H9 (cell line): ENCODE data around the gene EHBP1. TPM values are rescaled to one million over a fixed set of nuclear protein-coding genes. Genes with fewer than 3 reads are reported as not detected.

ENCODE experiments used
- DNase-seq: peaks from one replicate; pipeline ENCODE4 v3.0.0-alpha.2; 2017
- H2AFZ ChIP-seq: one replicate; pipeline ENCODE4 v1.6.1; 2013; ENCODE audit warnings: mild to moderate bottlenecking, low read length, control low read depth, moderate library complexity
- H2AK5ac ChIP-seq: 2 replicates; pipeline ENCODE4 v1.6.1; 2013; ENCODE audit warnings: low read length, control low read depth, mixed read lengths; ENCODE audit not compliant: insufficient read length
- H2BK120ac ChIP-seq: one replicate; pipeline ENCODE4 v1.6.1; 2013; ENCODE audit warnings: low read depth, mild to moderate bottlenecking, low read length, control low read depth, inconsistent platforms; ENCODE audit not compliant: poor library complexity, severe bottlenecking
- H2BK12ac ChIP-seq: 2 replicates; pipeline ENCODE4 v1.6.1; 2013; ENCODE audit warnings: low read length, control low read depth, mixed read lengths, low read depth; ENCODE audit not compliant: insufficient read length
- H2BK15ac ChIP-seq: 2 replicates; pipeline ENCODE4 v1.6.1; 2013; ENCODE audit warnings: low read depth, low read length, control low read depth
- H2BK20ac ChIP-seq: one replicate; pipeline ENCODE4 v1.6.1; 2013; ENCODE audit warnings: low read depth, mild to moderate bottlenecking, low read length, control low read depth, inconsistent platforms; ENCODE audit not compliant: poor library complexity, severe bottlenecking
- H2BK5ac ChIP-seq: 2 replicates; pipeline ENCODE4 v1.6.1; 2013; ENCODE audit warnings: low read length, control low read depth, mixed read lengths; ENCODE audit not compliant: insufficient read length
- H3K14ac ChIP-seq: 2 replicates; pipeline ENCODE4 v1.6.1; 2013; ENCODE audit warnings: low read length, control low read depth; ENCODE audit not compliant: insufficient read depth
- H3K18ac ChIP-seq: 2 replicates; pipeline ENCODE4 v1.6.1; 2013; ENCODE audit warnings: low read depth, mild to moderate bottlenecking, mixed read lengths, low read length, control low read depth; ENCODE audit not compliant: insufficient read length
- H3K23ac ChIP-seq: 2 replicates; pipeline ENCODE4 v1.6.1; 2013; ENCODE audit warnings: low read length, control low read depth, mixed read lengths, low read depth; ENCODE audit not compliant: insufficient read length
- H3K23me2 ChIP-seq: 2 replicates; pipeline ENCODE4 v1.6.1; 2013; ENCODE audit warnings: low read depth, mild to moderate bottlenecking, mixed read lengths, low read length, control low read depth; ENCODE audit not compliant: insufficient read length, poor library complexity, severe bottlenecking
- H3K27ac ChIP-seq: 2 replicates; pipeline ENCODE4 v1.5.1; 2013; ENCODE audit warnings: low read length, control low read depth, mixed read lengths, low read depth; ENCODE audit not compliant: insufficient read length
- H3K27me3 ChIP-seq: 2 replicates; pipeline ENCODE4 v1.6.1; 2013; ENCODE audit warnings: low read length, control low read depth, inconsistent platforms; ENCODE audit not compliant: insufficient read depth
- H3K4ac ChIP-seq: 2 replicates; pipeline ENCODE4 v1.6.1; 2013; ENCODE audit warnings: low read depth, mild to moderate bottlenecking, control low read depth, inconsistent platforms, low read length, moderate library complexity
- H3K4me1 ChIP-seq: 2 replicates; pipeline ENCODE4 v1.6.1; 2013; ENCODE audit warnings: low read length, control low read depth, inconsistent platforms; ENCODE audit not compliant: insufficient read depth
- H3K4me2 ChIP-seq: 2 replicates; pipeline ENCODE4 v1.6.1; 2013; ENCODE audit warnings: low read length, control low read depth, mixed read lengths; ENCODE audit not compliant: insufficient read length, insufficient read depth
- H3K56ac ChIP-seq: 2 replicates; pipeline ENCODE4 v1.6.1; 2013; ENCODE audit warnings: low read depth, mild to moderate bottlenecking, mixed read lengths, low read length, control low read depth; ENCODE audit not compliant: insufficient read length
- H3K79me1 ChIP-seq: 2 replicates; pipeline ENCODE4 v1.6.1; 2013; ENCODE audit warnings: low read depth, mild to moderate bottlenecking, moderate library complexity, low read length, control low read depth, inconsistent platforms; ENCODE audit not compliant: insufficient read depth, poor library complexity, severe bottlenecking
- H3K79me2 ChIP-seq: 2 replicates; pipeline ENCODE4 v1.6.1; 2013; ENCODE audit warnings: low read length, control low read depth, inconsistent platforms; ENCODE audit not compliant: insufficient read depth
- H3K9ac ChIP-seq: 2 replicates; pipeline ENCODE4 v1.6.1; 2013; ENCODE audit warnings: low read length, control low read depth, mixed read lengths; ENCODE audit not compliant: insufficient read length; ENCODE audit errors: extremely low read depth
- H3K9me3 ChIP-seq: one replicate; pipeline ENCODE4 v1.6.1; 2013; ENCODE audit warnings: low read depth, low read length, inconsistent platforms; ENCODE audit not compliant: control insufficient read depth
- H3T11ph ChIP-seq: one replicate; pipeline ENCODE4 v1.6.1; 2013; ENCODE audit warnings: mild to moderate bottlenecking, low read length, control low read depth, inconsistent platforms
- H4K20me1 ChIP-seq: one replicate; pipeline ENCODE4 v1.6.1; 2013; ENCODE audit not compliant: control insufficient read depth, insufficient read length, insufficient read depth
- H4K5ac ChIP-seq: 2 replicates; pipeline ENCODE4 v1.6.1; 2013; ENCODE audit warnings: low read depth, mild to moderate bottlenecking, mixed read lengths, low read length, control low read depth; ENCODE audit not compliant: insufficient read length
- H4K8ac ChIP-seq: replicated peaks from 2 replicates; pipeline ENCODE4 v1.6.1; 2013; ENCODE audit warnings: low read length, control low read depth, mixed read lengths, low read depth; ENCODE audit not compliant: insufficient read length
- H4K91ac ChIP-seq: 2 replicates; pipeline ENCODE4 v1.6.1; 2013; ENCODE audit warnings: low read depth, mild to moderate bottlenecking, moderate library complexity, mixed read lengths, low read length, control low read depth; ENCODE audit not compliant: insufficient read length
- H3K27ac Mint-ChIP-seq, 3 experiments: 2 replicates in 2 of 3; 3 replicates in 1 of 3; pipeline ENCODE4 v1.8.0; 2020 to 2021; ENCODE audit warnings: mixed read lengths in 3 of 3, mild to moderate bottlenecking in 1 of 3, moderate library complexity in 1 of 3
- H3K27me3 Mint-ChIP-seq: 2 replicates; pipeline ENCODE4 v1.8.0; 2021; ENCODE audit warnings: low read depth, mild to moderate bottlenecking, moderate library complexity, mixed read lengths
- H3K36me3 Mint-ChIP-seq, 3 experiments: 2 replicates in 2 of 3; 3 replicates in 1 of 3; pipeline ENCODE4 v1.8.0; 2020 to 2021; ENCODE audit warnings: low read depth in 3 of 3, mixed read lengths in 3 of 3; ENCODE audit not compliant: insufficient read depth in 1 of 3
- H3K4me1 Mint-ChIP-seq, 2 experiments: 2 replicates each; pipeline ENCODE4 v1.8.0; 2020; ENCODE audit warnings: mixed read lengths in 2 of 2
- H3K4me3 Mint-ChIP-seq, 2 experiments: 2 replicates in 1 of 2; 3 replicates in 1 of 2; pipeline ENCODE4 v1.8.0; 2020 to 2021; ENCODE audit warnings: mild to moderate bottlenecking in 2 of 2, mixed read lengths in 2 of 2, moderate library complexity in 1 of 2
- H3K9me3 Mint-ChIP-seq, 2 experiments: 2 replicates in 1 of 2; 3 replicates in 1 of 2; pipeline ENCODE4 v1.8.0; 2020; ENCODE audit warnings: mild to moderate bottlenecking in 2 of 2, mixed read lengths in 2 of 2, moderate library complexity in 1 of 2
- WGBS: extraction: QIAGEN DNeasy Blood & Tissue Kit; methylation state at CpG from one replicate; pipeline ENCODE4 v1.1.7; 2013; ENCODE audit warnings: missing lambda C conversion rate, low lambda C conversion rate, mixed read lengths; ENCODE audit not compliant: insufficient read length; ENCODE audit errors: extremely low coverage; 5-methylcytosine and 5-hydroxymethylcytosine counted together
- total RNA-seq: library from RNA; stranded (reverse); gene quantifications from 2 replicates; pipeline ENCODE4 v1.2.1, GENCODE V29; 2021
- TF ChIP-seq, protein P1 (sequence below): fragments of 200-600 bp; sonication (generic); conservative IDR thresholded peaks from 3 replicates; pipeline ENCODE4 v1.8.0; 2021; ENCODE audit warnings: antibody characterized with exemption, mild to moderate bottlenecking

Gene EHBP1
- total RNA-seq, 1 experiment from 2014 or later = 35.6 TPM

DNA sequence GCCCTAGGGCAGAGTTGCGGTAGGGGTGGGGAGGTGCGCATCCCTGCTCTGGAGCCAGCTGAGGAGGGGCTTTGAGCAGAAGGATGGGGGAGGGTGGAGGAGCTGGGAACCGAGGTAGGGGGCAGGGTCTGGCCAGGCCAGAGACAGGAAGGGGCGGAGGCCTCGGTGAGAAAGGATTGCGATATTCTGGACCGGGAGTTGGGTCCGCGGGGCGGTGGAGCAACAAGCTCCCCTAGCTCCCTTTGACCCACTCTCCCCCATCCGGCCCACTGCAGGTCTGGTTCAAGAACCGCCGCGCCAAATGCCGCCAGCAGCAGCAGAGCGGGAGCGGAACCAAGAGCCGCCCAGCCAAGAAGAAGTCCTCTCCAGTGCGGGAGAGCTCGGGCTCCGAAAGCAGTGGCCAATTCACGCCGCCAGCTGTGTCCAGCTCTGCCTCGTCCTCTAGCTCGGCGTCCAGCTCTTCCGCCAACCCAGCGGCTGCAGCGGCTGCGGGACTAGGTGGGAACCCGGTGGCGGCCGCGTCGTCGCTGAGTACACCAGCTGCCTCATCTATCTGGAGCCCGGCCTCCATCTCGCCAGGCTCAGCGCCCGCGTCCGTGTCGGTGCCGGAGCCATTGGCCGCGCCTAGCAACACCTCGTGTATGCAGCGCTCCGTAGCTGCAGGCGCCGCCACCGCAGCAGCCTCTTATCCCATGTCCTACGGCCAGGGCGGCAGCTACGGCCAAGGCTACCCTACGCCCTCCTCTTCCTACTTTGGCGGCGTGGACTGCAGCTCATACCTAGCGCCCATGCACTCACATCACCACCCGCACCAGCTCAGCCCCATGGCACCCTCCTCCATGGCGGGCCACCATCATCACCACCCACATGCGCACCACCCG lies 350.0 kb downstream of the EHBP1 start:
- H3K18ac ChIP-seq = no peak overlapping the region
- H3K56ac ChIP-seq = no peak overlapping the region
- no peak overlapping the region for H3K14ac ChIP-seq
- H3K36me3 Mint-ChIP-seq = peaks cover 0 to 2% (median 0%) of the 10 kb centered on the region in 3 experiments; a peak in 2 of 7 replicates
- no peak overlapping the region for H2BK12ac ChIP-seq
- peaks cover 99% of the 10 kb centered on the region for H3K27me3 Mint-ChIP-seq
- peaks cover 0 to 9% of the 10 kb centered on the region in 2 experiments; a peak in 2 of 5 replicates for H3K9me3 Mint-ChIP-seq
- H3K4me1 Mint-ChIP-seq = peaks cover 59 to 72% of the 10 kb centered on the region in 2 experiments
- H3K4me1 ChIP-seq = peaks cover 10% of the 10 kb centered on the region; the same call in 1 of the 2 replicates
- no peak overlapping the region for H4K8ac ChIP-seq
- no peak overlapping the region for H2BK5ac ChIP-seq
- no peaks in the 10 kb centered on the region for H3K79me1 ChIP-seq
- peak overlapping the region; percentile 47 to 81 for H3K4me3 Mint-ChIP-seq
- no peak overlapping the region for H2BK20ac ChIP-seq
- no peak overlapping the region for H4K91ac ChIP-seq
- H2BK120ac ChIP-seq = no peak overlapping the region
- H3K9me3 ChIP-seq = no peaks in the 10 kb centered on the region
- TF ChIP-seq, protein P1, sequence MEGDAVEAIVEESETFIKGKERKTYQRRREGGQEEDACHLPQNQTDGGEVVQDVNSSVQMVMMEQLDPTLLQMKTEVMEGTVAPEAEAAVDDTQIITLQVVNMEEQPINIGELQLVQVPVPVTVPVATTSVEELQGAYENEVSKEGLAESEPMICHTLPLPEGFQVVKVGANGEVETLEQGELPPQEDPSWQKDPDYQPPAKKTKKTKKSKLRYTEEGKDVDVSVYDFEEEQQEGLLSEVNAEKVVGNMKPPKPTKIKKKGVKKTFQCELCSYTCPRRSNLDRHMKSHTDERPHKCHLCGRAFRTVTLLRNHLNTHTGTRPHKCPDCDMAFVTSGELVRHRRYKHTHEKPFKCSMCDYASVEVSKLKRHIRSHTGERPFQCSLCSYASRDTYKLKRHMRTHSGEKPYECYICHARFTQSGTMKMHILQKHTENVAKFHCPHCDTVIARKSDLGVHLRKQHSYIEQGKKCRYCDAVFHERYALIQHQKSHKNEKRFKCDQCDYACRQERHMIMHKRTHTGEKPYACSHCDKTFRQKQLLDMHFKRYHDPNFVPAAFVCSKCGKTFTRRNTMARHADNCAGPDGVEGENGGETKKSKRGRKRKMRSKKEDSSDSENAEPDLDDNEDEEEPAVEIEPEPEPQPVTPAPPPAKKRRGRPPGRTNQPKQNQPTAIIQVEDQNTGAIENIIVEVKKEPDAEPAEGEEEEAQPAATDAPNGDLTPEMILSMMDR = no peak
- no peak overlapping the region for H3K9ac ChIP-seq
- H3K27me3 ChIP-seq = peaks cover 86% of the 10 kb centered on the region
- peak overlapping the region; percentile 74 for H3K4me2 ChIP-seq
- no peak overlapping the region; a peak in 1 of 7 replicates for H3K27ac Mint-ChIP-seq
- no peak overlapping the region for H2AFZ ChIP-seq
- no CpG with 5 or more reads among the region's 63 CpGs for WGBS
- no peak overlapping the region for H2BK15ac ChIP-seq
- H4K20me1 ChIP-seq = peaks cover 5% of the 10 kb centered on the region
- H4K5ac ChIP-seq = no peak overlapping the region
- H3K23me2 ChIP-seq = peaks cover 42% of the 10 kb centered on the region
- H3K4ac ChIP-seq = no peak overlapping the region
- H3T11ph ChIP-seq = no peak overlapping the region
- DNase-seq = peak; percentile 77
- no peak overlapping the region for H3K23ac ChIP-seq
- H3K27ac ChIP-seq = no peak overlapping the region
- no peak overlapping the region for H2AK5ac ChIP-seq
- no peaks in the 10 kb centered on the region for H3K79me2 ChIP-seq
